VCaP (cell line): Measurements from ENCODE around the gene NEDD9.
A peak's percentile ranks its signal among the peaks of the same experiment; 100 is the strongest.

Source experiments
- H3K27ac ChIP-seq: fragments of 450-650 bp; 2 replicates; pipeline ENCODE4 v1.5.1; 2017
- TF ChIP-seq, protein P1 (sequence below): fragments of 450-650 bp; conservative IDR thresholded peaks from 2 replicates; pipeline ENCODE4 v1.5.1; 2017; ENCODE audit warnings: mild to moderate bottlenecking, moderate library complexity

NEDD9 gene

DNA sequence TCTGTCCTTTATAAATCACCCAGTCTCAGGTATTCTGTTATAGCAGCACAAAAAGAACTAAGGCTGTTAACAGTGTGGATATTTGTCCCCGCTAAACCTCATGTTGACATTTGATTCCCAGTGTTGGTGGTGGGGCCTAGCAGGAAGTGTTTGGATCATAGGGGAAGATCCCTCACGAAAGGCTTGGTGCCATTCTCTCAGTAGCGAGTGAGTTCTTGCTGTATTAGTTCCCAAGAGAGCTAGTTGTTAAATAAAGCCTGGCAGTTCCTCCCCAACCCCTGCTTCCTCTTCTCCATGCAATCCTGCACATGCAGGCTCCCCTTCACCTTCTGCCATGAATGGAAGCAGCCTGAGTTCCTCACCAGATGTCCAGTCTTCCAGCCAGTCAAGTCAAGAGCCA is 91.2 kb downstream of the NEDD9 start:
- TF ChIP-seq, protein P1, sequence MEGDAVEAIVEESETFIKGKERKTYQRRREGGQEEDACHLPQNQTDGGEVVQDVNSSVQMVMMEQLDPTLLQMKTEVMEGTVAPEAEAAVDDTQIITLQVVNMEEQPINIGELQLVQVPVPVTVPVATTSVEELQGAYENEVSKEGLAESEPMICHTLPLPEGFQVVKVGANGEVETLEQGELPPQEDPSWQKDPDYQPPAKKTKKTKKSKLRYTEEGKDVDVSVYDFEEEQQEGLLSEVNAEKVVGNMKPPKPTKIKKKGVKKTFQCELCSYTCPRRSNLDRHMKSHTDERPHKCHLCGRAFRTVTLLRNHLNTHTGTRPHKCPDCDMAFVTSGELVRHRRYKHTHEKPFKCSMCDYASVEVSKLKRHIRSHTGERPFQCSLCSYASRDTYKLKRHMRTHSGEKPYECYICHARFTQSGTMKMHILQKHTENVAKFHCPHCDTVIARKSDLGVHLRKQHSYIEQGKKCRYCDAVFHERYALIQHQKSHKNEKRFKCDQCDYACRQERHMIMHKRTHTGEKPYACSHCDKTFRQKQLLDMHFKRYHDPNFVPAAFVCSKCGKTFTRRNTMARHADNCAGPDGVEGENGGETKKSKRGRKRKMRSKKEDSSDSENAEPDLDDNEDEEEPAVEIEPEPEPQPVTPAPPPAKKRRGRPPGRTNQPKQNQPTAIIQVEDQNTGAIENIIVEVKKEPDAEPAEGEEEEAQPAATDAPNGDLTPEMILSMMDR: no peak
- no peak overlapping the region for H3K27ac ChIP-seq

DNA sequence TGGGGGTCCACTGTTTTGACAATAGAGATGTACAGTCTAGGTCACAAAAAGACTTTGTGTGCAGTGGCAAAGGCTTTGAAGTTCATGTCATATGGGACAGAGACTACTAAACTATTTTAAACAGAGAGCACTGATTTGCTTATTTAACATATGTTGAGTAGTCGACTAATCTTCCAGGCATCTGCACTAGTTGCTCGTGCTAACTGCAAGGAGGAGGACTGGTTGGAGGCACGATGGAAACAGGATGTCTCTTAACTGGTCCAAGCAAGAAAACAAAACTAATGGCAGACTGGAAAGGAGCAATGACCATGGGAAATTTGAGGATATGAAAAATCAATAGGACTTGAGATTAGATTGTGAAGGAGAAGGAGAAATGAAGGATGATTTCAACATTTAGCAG is 92.4 kb downstream of the NEDD9 start:
- no peak overlapping the region for H3K27ac ChIP-seq

DNA sequence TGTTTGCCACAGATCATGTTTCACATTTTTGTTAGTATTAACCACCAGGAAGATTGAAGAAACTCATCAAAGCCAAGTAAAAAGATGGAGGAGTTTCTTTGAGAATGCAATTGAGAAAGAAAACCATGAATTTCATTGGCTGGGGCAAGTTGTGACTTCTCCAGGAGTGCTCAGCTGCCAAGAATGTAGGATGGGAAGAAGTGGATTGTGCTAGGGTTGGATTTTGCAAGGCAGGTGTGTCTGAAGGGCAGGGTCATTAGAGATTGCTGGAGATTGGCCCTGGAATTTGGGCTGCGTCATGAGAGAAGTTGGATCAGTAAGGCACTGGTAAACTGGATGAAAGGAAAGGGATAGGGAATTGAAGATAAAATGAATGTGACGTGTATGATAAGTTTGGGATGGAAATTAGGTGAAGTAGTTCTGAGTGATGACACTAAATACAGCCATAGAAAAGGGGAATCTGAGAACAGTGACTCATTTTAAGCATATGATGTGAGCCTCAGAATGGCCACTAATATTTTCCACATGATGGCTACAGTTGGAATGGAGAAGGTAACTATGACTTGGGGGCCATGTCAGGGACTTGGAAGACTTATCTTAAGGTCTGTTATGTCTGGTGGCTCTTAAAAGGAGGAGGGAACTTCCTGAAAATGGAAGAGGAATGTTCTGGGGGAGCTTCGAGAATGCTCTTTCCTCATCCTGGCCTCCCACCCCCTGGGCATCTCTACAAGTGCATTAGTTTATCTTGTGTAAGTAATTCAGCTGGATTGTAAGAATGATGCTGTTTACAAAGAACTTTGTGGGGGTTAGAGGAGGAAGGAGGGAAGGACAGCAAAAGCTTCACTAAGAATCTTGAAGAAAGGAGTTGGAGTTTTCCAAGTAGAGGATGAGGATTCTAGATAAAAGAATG is 93.2 kb downstream of the NEDD9 start:
- H3K27ac ChIP-seq: no peak overlapping the region
- TF ChIP-seq, protein P1: no peak

More for the DNA sequence above, 92.4 kb downstream of the NEDD9 start:
- TF ChIP-seq, protein P1: no peak

DNA sequence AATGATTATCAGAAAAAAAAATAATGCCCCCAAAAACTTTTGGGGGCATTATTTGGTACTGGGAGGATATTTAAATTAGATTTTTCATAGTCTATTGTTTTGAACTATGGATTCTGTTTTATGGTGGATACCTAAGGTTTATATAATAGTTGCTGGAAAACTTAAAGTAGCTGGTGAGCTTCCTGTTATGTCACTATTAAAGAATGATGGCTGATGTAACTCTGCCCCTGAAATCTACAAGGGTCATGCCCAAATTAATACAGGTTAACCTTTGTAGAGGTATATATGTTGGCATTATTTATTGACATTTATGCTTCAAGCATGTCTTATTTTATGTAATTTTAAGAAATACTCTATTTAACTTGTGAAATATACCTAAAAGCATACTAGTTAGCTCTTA is 95.7 kb downstream of the NEDD9 start:
- H3K27ac ChIP-seq: peak overlapping the region; percentile 0; the same call in 1 of the 2 replicates
- TF ChIP-seq, protein P1: no peak
